Measurements from ENCODE around the gene ERI2. TPM values are rescaled to one million over a fixed set of nuclear protein-coding genes. Genes with fewer than 3 reads are reported as not detected.
A peak's percentile ranks its signal among the peaks of the same experiment; 100 is the strongest.

ERI2 gene
- total and polyA plus RNA-seq, 2 of the 13 experiments (the other 11 are each of a cell fraction or from before 2014, with no cell fraction given), result 17.4 to 41.3 TPM

DNA sequence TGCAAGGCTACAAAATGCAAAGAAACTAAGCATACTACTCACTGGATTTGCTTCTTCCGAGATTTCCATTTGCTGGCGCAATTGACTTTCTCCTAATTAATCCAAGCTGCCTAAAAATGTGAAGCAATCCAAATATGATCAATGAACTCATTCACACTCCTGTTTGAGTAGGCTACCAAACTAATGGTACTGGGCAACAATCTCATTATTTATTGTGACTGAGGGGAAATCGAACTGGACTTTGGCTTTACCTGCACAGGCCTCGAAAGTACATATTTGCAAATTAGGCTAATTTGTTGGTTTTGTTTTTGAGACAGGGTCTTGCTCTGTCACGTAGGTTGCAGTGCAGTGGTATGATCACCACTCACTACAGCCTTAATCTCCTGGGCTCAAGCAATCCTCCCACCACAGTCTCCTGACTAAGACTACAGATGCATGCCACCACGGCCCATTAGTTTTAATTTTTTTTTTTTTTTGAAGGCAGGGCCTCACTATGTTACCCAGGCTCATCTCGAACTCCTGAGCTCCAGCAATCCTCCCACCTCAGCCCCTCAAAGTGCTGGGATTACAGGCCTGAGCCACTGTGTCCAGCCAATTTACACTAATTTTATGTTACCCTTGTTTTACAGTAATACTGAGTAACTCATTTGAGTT is 2.6 kb downstream of the ERI2 start (continued):
- TF ChIP-seq, protein P1, sequence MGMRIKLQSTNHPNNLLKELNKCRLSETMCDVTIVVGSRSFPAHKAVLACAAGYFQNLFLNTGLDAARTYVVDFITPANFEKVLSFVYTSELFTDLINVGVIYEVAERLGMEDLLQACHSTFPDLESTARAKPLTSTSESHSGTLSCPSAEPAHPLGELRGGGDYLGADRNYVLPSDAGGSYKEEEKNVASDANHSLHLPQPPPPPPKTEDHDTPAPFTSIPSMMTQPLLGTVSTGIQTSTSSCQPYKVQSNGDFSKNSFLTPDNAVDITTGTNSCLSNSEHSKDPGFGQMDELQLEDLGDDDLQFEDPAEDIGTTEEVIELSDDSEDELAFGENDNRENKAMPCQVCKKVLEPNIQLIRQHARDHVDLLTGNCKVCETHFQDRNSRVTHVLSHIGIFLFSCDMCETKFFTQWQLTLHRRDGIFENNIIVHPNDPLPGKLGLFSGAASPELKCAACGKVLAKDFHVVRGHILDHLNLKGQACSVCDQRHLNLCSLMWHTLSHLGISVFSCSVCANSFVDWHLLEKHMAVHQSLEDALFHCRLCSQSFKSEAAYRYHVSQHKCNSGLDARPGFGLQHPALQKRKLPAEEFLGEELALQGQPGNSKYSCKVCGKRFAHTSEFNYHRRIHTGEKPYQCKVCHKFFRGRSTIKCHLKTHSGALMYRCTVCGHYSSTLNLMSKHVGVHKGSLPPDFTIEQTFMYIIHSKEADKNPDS (CRISPR knock-in tag; IDR thresholded peaks at IDR 0.05), result 0 out of 2 replicates have a peak, but pooled peaks have one; percentile 71
- TF ChIP-seq ZNF274 (CRISPR knock-in tag; IDR thresholded peaks at IDR 0.05) (no peak), ZNF670 (CRISPR knock-in tag; IDR thresholded peaks at IDR 0.05; ENCODE audit: borderline replicate concordance) (no peak), ZNF335 (CRISPR knock-in tag; IDR thresholded peaks at IDR 0.05) (no peak), FOXA3 (CRISPR knock-in tag; IDR thresholded peaks at IDR 0.05) (peak; percentile 51; the same call in 1 of the 2 replicates), ATM (IDR thresholded peaks at IDR 0.05; ENCODE audit: borderline replicate concordance) (no peak), RFX5 (IDR thresholded peaks at IDR 0.05; ENCODE audit: low read depth, low read length) (no peak), GATA4 (IDR thresholded peaks at IDR 0.05; ENCODE audit: borderline replicate concordance, low read depth) (peak; percentile 31; the same call in 1 of the 2 replicates), ZNF382 (CRISPR knock-in tag; IDR thresholded peaks at IDR 0.05; ENCODE audit: borderline replicate concordance) (no peak), ZNF180 (CRISPR knock-in tag; IDR thresholded peaks at IDR 0.05; ENCODE audit: borderline replicate concordance, low read depth) (no peak), YY1 (IDR thresholded peaks at IDR 0.05; ENCODE audit: insufficient read depth, insufficient replicate concordance, low read depth, low read length) (no peak), CBFB (CRISPR knock-in tag; IDR thresholded peaks at IDR 0.05) (no peak), PPARG (CRISPR knock-in tag; conservative IDR thresholded peaks at IDR 0.05) (peak; percentile 59), ZNF703 (CRISPR knock-in tag; IDR thresholded peaks at IDR 0.05; ENCODE audit: borderline replicate concordance) (no peak), TMF1 (CRISPR knock-in tag; IDR thresholded peaks at IDR 0.05; ENCODE audit: low read depth) (peak; percentile 80), MXD4 (CRISPR knock-in tag; IDR thresholded peaks at IDR 0.05) (no peak), ZBTB21 (CRISPR knock-in tag; IDR thresholded peaks at IDR 0.05) (no peak), ZMYM4 (CRISPR knock-in tag; IDR thresholded peaks at IDR 0.05) (peak; percentile 61), TAF1 (CRISPR knock-in tag; IDR thresholded peaks at IDR 0.05) (peak; percentile 36; the same call in 1 of the 2 replicates), MAFF (IDR thresholded peaks at IDR 0.05; ENCODE audit: low read depth, low read length) (no peak), CENPT (CRISPR knock-in tag; IDR thresholded peaks at IDR 0.05; ENCODE audit: low read depth) (no peak), ZSCAN31 (CRISPR knock-in tag; IDR thresholded peaks at IDR 0.05; ENCODE audit: low read depth) (peak; percentile 64; the same call in 1 of the 2 replicates), AHR (CRISPR knock-in tag; IDR thresholded peaks at IDR 0.05) (no peak)
- TF ChIP-seq, protein P2, sequence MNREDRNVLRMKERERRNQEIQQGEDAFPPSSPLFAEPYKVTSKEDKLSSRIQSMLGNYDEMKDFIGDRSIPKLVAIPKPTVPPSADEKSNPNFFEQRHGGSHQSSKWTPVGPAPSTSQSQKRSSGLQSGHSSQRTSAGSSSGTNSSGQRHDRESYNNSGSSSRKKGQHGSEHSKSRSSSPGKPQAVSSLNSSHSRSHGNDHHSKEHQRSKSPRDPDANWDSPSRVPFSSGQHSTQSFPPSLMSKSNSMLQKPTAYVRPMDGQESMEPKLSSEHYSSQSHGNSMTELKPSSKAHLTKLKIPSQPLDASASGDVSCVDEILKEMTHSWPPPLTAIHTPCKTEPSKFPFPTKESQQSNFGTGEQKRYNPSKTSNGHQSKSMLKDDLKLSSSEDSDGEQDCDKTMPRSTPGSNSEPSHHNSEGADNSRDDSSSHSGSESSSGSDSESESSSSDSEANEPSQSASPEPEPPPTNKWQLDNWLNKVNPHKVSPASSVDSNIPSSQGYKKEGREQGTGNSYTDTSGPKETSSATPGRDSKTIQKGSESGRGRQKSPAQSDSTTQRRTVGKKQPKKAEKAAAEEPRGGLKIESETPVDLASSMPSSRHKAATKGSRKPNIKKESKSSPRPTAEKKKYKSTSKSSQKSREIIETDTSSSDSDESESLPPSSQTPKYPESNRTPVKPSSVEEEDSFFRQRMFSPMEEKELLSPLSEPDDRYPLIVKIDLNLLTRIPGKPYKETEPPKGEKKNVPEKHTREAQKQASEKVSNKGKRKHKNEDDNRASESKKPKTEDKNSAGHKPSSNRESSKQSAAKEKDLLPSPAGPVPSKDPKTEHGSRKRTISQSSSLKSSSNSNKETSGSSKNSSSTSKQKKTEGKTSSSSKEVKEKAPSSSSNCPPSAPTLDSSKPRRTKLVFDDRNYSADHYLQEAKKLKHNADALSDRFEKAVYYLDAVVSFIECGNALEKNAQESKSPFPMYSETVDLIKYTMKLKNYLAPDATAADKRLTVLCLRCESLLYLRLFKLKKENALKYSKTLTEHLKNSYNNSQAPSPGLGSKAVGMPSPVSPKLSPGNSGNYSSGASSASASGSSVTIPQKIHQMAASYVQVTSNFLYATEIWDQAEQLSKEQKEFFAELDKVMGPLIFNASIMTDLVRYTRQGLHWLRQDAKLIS (CRISPR knock-in tag; IDR thresholded peaks at IDR 0.05), result no peak
- TF ChIP-seq, protein P3, sequence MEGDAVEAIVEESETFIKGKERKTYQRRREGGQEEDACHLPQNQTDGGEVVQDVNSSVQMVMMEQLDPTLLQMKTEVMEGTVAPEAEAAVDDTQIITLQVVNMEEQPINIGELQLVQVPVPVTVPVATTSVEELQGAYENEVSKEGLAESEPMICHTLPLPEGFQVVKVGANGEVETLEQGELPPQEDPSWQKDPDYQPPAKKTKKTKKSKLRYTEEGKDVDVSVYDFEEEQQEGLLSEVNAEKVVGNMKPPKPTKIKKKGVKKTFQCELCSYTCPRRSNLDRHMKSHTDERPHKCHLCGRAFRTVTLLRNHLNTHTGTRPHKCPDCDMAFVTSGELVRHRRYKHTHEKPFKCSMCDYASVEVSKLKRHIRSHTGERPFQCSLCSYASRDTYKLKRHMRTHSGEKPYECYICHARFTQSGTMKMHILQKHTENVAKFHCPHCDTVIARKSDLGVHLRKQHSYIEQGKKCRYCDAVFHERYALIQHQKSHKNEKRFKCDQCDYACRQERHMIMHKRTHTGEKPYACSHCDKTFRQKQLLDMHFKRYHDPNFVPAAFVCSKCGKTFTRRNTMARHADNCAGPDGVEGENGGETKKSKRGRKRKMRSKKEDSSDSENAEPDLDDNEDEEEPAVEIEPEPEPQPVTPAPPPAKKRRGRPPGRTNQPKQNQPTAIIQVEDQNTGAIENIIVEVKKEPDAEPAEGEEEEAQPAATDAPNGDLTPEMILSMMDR (CRISPR knock-in tag; IDR thresholded peaks at IDR 0.05), result no peak

All from HepG2 (cell line).